Gastrocnemius medialis (tissue), 4 donors: ENCODE results near the gene NECTIN2. TPM values are rescaled to one million over a fixed set of nuclear protein-coding genes. Genes with fewer than 3 reads are reported as not detected.

Experiments
- ATAC-seq, 2 donors: fragments of 150-250 bp; one replicate each; pipeline ENCODE4 v1.9.1; 2016
- DNase-seq, 2 donors: peaks; one replicate each; pipeline ENCODE4 v3.0.0-alpha.2; 2019
- H3K27ac ChIP-seq, 4 donors: fragments of 200-600 bp; sonication (generic); 1 replicate in 1 of 4; 2 replicates in 3 of 4; pipeline ENCODE4 v1.5.1; 2016 to 2018; ENCODE audit warnings: mild to moderate bottlenecking in 2 of 4, moderate library complexity in 1 of 4
- H3K27me3 ChIP-seq, 3 donors: fragments of 200-600 bp; sonication (generic) in 2 of 3; 1 replicate in 1 of 3; 2 replicates in 2 of 3; pipeline versions ENCODE4 v1.5.1 to v1.6.0; 2016 to 2019; ENCODE audit warnings: mild to moderate bottlenecking in 1 of 3, moderate library complexity in 1 of 3
- H3K36me3 ChIP-seq, 2 donors: fragments of 200-600 bp; sonication (generic) in 1 of 2; one replicate each; pipeline ENCODE4 v1.5.1; 2017 to 2018
- H3K4me1 ChIP-seq, 2 donors: fragments of 200-600 bp; sonication (generic) in 1 of 2; one replicate each; pipeline ENCODE4 v1.5.1; 2016 to 2017; ENCODE audit warnings: mild to moderate bottlenecking in 2 of 2
- H3K4me3 ChIP-seq, 4 donors: fragments of 200-600 bp; sonication (generic) in 3 of 4; 1 replicate in 1 of 4; 2 replicates in 3 of 4; pipeline ENCODE4 v1.5.1; 2016 to 2019; ENCODE audit warnings: mild to moderate bottlenecking in 2 of 4
- H3K9me3 ChIP-seq, 3 donors: fragments of 200-600 bp; sonication (generic) in 2 of 3; 1 replicate in 1 of 3; 2 replicates in 2 of 3; pipeline ENCODE4 v1.5.1; 2016 to 2019
- CTCF ChIP-seq, 5 experiments: fragments of 450-650 bp in 3 of 5; fragments of 200-600 bp in 2 of 5; sonication (generic) in 2 of 5; IDR thresholded peaks in 4 of 5; conservative IDR thresholded peaks in 1 of 5; 1 replicate in 4 of 5; 2 replicates in 1 of 5; pipeline ENCODE4 v1.5.1; 2016 to 2019; ENCODE audit warnings: antibody characterized with exemption in 5 of 5, mild to moderate bottlenecking in 3 of 5, moderate library complexity in 3 of 5
- POLR2A ChIP-seq, 2 donors: fragments of 450-650 bp; IDR thresholded peaks; one replicate each; pipeline ENCODE4 v1.6.1; 2017; ENCODE audit warnings: antibody characterized with exemption in 2 of 2, mild to moderate bottlenecking in 2 of 2, moderate library complexity in 2 of 2
- in situ Hi-C, 4 donors: fragments of 200-750 bp; cut with MboI; loops; one replicate each; pipeline versions ENCODE4 v1.15.0 to v1.8.0; 2017; ENCODE audit warnings: low sequenced_read_pairs in 4 of 4
- intact Hi-C: fragments of 100-400 bp; cut with DNase I; formaldehyde crosslinking; loops from one replicate; pipeline ENCODE4 v1.15.1; 2023; ENCODE audit warnings: low total_unique reads
- total RNA-seq, 4 donors: library from RNA; depleted of rRNA; stranded (reverse); fragments of >200 nt; gene quantifications; one replicate each; pipeline versions ENCODE4 v1.1.0 to v1.2.3, GENCODE V29; 2016

The NECTIN2 gene
- total RNA-seq, 4 donors from 2014 or later, result 10.3 to 20.8 (median 16.7) TPM

DNA sequence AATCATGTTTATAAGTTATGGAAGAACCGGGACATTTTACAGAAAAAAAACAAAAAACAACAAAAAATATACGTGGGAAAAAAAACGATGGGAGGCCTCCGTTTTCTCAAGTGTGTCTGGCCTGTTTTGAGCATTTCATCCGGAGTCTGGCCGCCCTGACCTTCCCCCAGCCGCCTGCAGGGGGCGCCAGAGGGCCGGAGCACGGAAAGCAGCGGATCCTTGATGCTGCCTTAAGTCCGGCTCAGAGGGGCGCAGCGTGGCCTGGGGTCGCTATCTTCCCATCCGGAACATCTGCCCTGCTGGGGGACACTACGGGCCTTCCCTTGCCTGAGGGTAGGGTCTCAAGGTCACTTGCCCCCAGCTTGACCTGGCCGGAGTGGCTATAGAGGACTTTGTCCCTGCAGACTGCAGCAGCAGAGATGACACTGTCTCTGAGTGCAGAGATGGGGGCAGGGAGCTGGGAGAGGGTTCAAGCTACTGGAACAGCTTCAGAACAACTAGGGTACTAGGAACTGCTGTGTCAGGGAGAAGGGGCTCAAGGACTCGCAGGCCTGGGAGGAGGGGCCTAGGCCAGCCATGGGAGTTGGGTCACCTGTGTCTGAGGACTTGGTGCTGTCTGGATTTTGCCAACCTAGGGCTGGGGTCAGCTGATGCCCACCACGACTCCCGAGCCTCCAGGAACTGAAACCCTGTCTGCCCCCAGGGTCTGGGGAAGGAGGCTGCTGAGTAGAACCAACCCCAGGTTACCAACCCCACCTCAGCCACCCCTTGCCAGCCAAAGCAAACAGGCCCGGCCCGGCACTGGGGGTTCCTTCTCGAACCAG lies 57.7 kb downstream of the NECTIN2 start:
- in situ Hi-C loops, result loop anchor here in 1 of 4 donors (10.0 kb wide), 1 partner anchor 51 kb away; the partner anchor contains the start of gene CLPTM1
- no peaks in the 10 kb centered on the region for H3K9me3 ChIP-seq
- peaks cover 31 to 38% (median 34%) of the 10 kb centered on the region in 3 donors for H3K27me3 ChIP-seq
- peak; percentile 25 to 42 for DNase-seq
- TF ChIP-seq POLR2A (IDR thresholded peaks at IDR 0.05) (no peak), CTCF (IDR thresholded peaks at IDR 0.05 in 4 of 5, conservative IDR thresholded peaks at IDR 0.05 in 1 of 5) (peak; percentile 90 to 100 (median 96))
- no peaks in the 10 kb centered on the region for H3K4me1 ChIP-seq
- peaks cover 0 to 36% of the 10 kb centered on the region in 2 donors for H3K36me3 ChIP-seq
- ATAC-seq, result peak; percentile 57 to 72
- no peak overlapping the region for H3K4me3 ChIP-seq
- no peak overlapping the region for H3K27ac ChIP-seq
- intact Hi-C loops, result loop anchor here (1.0 kb wide), 1 partner anchor 47 kb away; no protein-coding TSS in a partner anchor

DNA sequence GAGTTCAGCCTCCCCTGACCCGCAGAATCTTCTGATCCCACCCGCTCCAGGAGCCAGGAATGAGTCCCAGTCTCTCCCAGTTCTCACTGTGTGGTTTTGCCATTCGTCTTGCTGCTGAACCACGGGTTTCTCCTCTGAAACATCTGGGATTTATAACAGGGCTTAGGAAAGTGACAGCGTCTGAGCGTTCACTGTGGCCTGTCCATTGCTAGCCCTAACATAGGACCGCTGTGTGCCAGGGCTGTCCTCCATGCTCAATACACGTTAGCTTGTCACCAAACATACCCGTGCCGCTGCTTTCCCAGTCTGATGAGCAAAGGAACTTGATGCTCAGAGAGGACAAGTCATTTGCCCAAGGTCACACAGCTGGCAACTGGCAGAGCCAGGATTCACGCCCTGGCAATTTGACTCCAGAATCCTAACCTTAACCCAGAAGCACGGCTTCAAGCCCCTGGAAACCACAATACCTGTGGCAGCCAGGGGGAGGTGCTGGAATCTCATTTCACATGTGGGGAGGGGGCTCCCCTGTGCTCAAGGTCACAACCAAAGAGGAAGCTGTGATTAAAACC lies 58.4 kb downstream of the NECTIN2 start:
- intact Hi-C loops, result no loop called here
- Histone ChIP-seq H3K27me3 (peaks cover 31 to 38% (median 34%) of the 10 kb centered on the region in 3 donors), H3K27ac (no peak overlapping the region), H3K4me1 (no peaks in the 10 kb centered on the region), H3K36me3 (peaks cover 0 to 36% of the 10 kb centered on the region in 2 donors), H3K9me3 (no peaks in the 10 kb centered on the region), H3K4me3 (no peak overlapping the region)
- DNase-seq, result no peak
- in situ Hi-C loops, result loop anchor here in 1 of 4 donors (10.0 kb wide), 1 partner anchor 50 kb away; the partner anchor contains the start of gene CLPTM1
- no peak for TF ChIP-seq CTCF (IDR thresholded peaks at IDR 0.05 in 4 of 5, conservative IDR thresholded peaks at IDR 0.05 in 1 of 5)
- TF ChIP-seq POLR2A (IDR thresholded peaks at IDR 0.05), result no peak
- ATAC-seq, result no peak

GRCh38 chr19:44905437-44906160 lies 59.5 kb downstream of the NECTIN2 start, which contains the start of gene APOE:
TSS of gene APOE (plus strand) at chr19:44905796. CDS start at chr19:44906625, 829 bp downstream.
- no peaks in the 10 kb centered on the region for H3K4me1 ChIP-seq
- ATAC-seq, result no peak
- no peak within 1 kb of the TSS for H3K4me3 ChIP-seq
- peaks cover 34 to 38% (median 34%) of the 10 kb centered on the region in 3 donors for H3K27me3 ChIP-seq
- H3K27ac ChIP-seq, result no peak within 1 kb of the TSS
- TF ChIP-seq CTCF (IDR thresholded peaks at IDR 0.05 in 4 of 5, conservative IDR thresholded peaks at IDR 0.05 in 1 of 5) (no peak), POLR2A (IDR thresholded peaks at IDR 0.05) (no peak)
- intact Hi-C loops, result no loop called here
- H3K36me3 ChIP-seq, result peaks cover 0 to 27% of the 10 kb centered on the region in 2 donors
- H3K9me3 ChIP-seq, result no peaks in the 10 kb centered on the region
- no peak for DNase-seq
- in situ Hi-C loops, result loop anchor here in 2 of 4 donors (5.0 to 10.0 kb wide), 2 partner anchors 47 to 49 kb away; partner anchors contain the start of gene CLPTM1 (in 1 of the 2)

DNA sequence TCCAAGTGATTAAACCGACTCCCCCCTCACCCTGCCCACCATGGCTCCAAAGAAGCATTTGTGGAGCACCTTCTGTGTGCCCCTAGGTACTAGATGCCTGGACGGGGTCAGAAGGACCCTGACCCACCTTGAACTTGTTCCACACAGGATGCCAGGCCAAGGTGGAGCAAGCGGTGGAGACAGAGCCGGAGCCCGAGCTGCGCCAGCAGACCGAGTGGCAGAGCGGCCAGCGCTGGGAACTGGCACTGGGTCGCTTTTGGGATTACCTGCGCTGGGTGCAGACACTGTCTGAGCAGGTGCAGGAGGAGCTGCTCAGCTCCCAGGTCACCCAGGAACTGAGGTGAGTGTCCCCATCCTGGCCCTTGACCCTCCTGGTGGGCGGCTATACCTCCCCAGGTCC lies 61.5 kb downstream of the NECTIN2 start:
- intact Hi-C loops, result no loop called here
- ATAC-seq, result no peak
- DNase-seq, result no peak
- TF ChIP-seq CTCF (IDR thresholded peaks at IDR 0.05 in 4 of 5, conservative IDR thresholded peaks at IDR 0.05 in 1 of 5), result no peak
- no peak for TF ChIP-seq POLR2A (IDR thresholded peaks at IDR 0.05)
- in situ Hi-C loops, result loop anchor here in 2 of 4 donors (5.0 to 10.0 kb wide), 2 partner anchors 45 to 47 kb away; partner anchors contain the start of gene CLPTM1 (in 1 of the 2)
- H3K9me3 ChIP-seq, result no peaks in the 10 kb centered on the region
- H3K4me3 ChIP-seq, result no peak overlapping the region
- peaks cover 0 to 6% of the 10 kb centered on the region in 2 donors for H3K36me3 ChIP-seq
- H3K27me3 ChIP-seq, result peaks cover 48 to 53% (median 52%) of the 10 kb centered on the region in 3 donors
- no peak overlapping the region for H3K27ac ChIP-seq
- no peaks in the 10 kb centered on the region for H3K4me1 ChIP-seq
